IMR-90 (cell line): Measurements from ENCODE around the gene ILDR2. TPM values are rescaled to one million over a fixed set of nuclear protein-coding genes. Genes with fewer than 3 reads are reported as not detected.

Experiments used
- ATAC-seq: fragments of 200-7000 bp; cut with Tn5 transposase; 2 replicates; pipeline ENCODE4 v1.9.1; 2020; ENCODE audit warnings: low read depth, mild to moderate bottlenecking, moderate library complexity
- BruUV-seq: library from RNA; stranded (reverse); fragments of 400-500 nt; replicated peaks from 2 replicates; lab custom pipeline; 2021; lab: Mats Ljungman, UMichigan
- CTCF ChIA-PET: fragments of 300-600 bp; formaldehyde crosslinking; extraction: SDS; loops from one replicate; lab custom pipeline; 2021; ENCODE audit warnings: antibody characterized with exemption; lab: Yijun Ruan, JAX
- POLR2A ChIA-PET: fragments of 300-600 bp; sonication (Branson Sonifier 250); formaldehyde crosslinking; loops from one replicate; lab custom pipeline; 2022; ENCODE audit warnings: antibody characterized with exemption; ENCODE audit not compliant: unreplicated experiment; lab: Charles Lee
- DNase-seq: peaks from one replicate; pipeline ENCODE4 v3.0.0; 2013
- H2AFZ ChIP-seq: replicated peaks from 2 replicates; pipeline ENCODE3; 2013; ENCODE audit warnings: low read length, mild to moderate bottlenecking; ENCODE audit not compliant: poor library complexity
- H2AK5ac ChIP-seq: 2 replicates; pipeline ENCODE4 v1.6.1; 2013; ENCODE audit warnings: low read depth, low read length, inconsistent platforms
- H2AK9ac ChIP-seq: replicated peaks from 2 replicates; pipeline ENCODE3; 2013; ENCODE audit warnings: mild to moderate bottlenecking, low read depth, low read length, moderate library complexity; ENCODE audit not compliant: poor library complexity
- H2BK120ac ChIP-seq: 2 replicates; pipeline ENCODE4 v1.6.1; 2013; ENCODE audit warnings: low read depth, low read length, inconsistent platforms
- H2BK15ac ChIP-seq: 3 replicates; pipeline ENCODE4 v1.6.1; 2013; ENCODE audit warnings: low read depth, low read length, inconsistent platforms
- H2BK20ac ChIP-seq: 2 replicates; pipeline ENCODE4 v1.6.1; 2013; ENCODE audit warnings: low read depth, mild to moderate bottlenecking, inconsistent platforms, low read length, moderate library complexity
- H2BK5ac ChIP-seq: 2 replicates; pipeline ENCODE4 v1.6.1; 2013; ENCODE audit warnings: mild to moderate bottlenecking, low read depth, low read length, inconsistent platforms; ENCODE audit not compliant: poor library complexity, severe bottlenecking
- H3K14ac ChIP-seq: replicated peaks from 2 replicates; pipeline ENCODE4 v1.6.1; 2013; ENCODE audit warnings: low read depth, low read length, inconsistent platforms
- H3K18ac ChIP-seq: 2 replicates; pipeline ENCODE4 v1.6.1; 2013; ENCODE audit warnings: low read depth, low read length, control low read depth
- H3K23ac ChIP-seq: 2 replicates; pipeline ENCODE4 v1.6.1; 2013; ENCODE audit warnings: low read depth, low read length, inconsistent platforms
- H3K27ac ChIP-seq: 2 replicates; pipeline ENCODE4 v1.5.1; 2013; ENCODE audit warnings: mild to moderate bottlenecking, control low read depth, low read length; ENCODE audit not compliant: insufficient read depth
- H3K27me3 ChIP-seq: 2 replicates; pipeline ENCODE4 v1.6.1; 2013; ENCODE audit warnings: low read length; ENCODE audit not compliant: control insufficient read depth, insufficient read depth
- H3K36me3 ChIP-seq: 2 replicates; pipeline ENCODE4 v1.6.1; 2013; ENCODE audit warnings: low read length, mixed read lengths; ENCODE audit not compliant: control insufficient read depth, insufficient read depth
- H3K4ac ChIP-seq: 2 replicates; pipeline ENCODE4 v1.6.1; 2013; ENCODE audit warnings: low read depth, low read length, inconsistent platforms
- H3K4me1 ChIP-seq: 2 replicates; pipeline ENCODE4 v1.6.1; 2013; ENCODE audit warnings: low read length, mixed read lengths; ENCODE audit not compliant: control insufficient read depth, insufficient read depth
- H3K4me2 ChIP-seq: 2 replicates; pipeline ENCODE4 v1.6.1; 2013; ENCODE audit warnings: low read depth, mild to moderate bottlenecking, control low read depth, low read length, moderate library complexity
- H3K4me3 ChIP-seq: 2 replicates; pipeline ENCODE4 v1.5.1; 2013; ENCODE audit warnings: low read depth, mild to moderate bottlenecking, control low read depth, low read length, moderate library complexity; ENCODE audit not compliant: insufficient read depth
- H3K56ac ChIP-seq: 2 replicates; pipeline ENCODE4 v1.6.1; 2013; ENCODE audit warnings: low read length, inconsistent platforms; ENCODE audit not compliant: insufficient read depth; ENCODE audit errors: extremely low read depth
- H3K79me1 ChIP-seq, 2 experiments: 2 replicates each; pipeline ENCODE4 v1.6.1; 2013; ENCODE audit warnings: low read length in 2 of 2, inconsistent platforms in 1 of 2, low read depth in 1 of 2
- H3K9ac ChIP-seq: 2 replicates; pipeline ENCODE4 v1.6.1; 2013; ENCODE audit warnings: low read depth, low read length, control low read depth
- H3K9me1 ChIP-seq: 2 replicates; pipeline ENCODE4 v1.6.1; 2013; ENCODE audit warnings: low read length, inconsistent platforms; ENCODE audit not compliant: insufficient read depth
- H3K9me3 ChIP-seq: 2 replicates; pipeline ENCODE4 v1.6.1; 2013; ENCODE audit warnings: low read length; ENCODE audit not compliant: control insufficient read depth, insufficient read depth
- H4K20me1 ChIP-seq: 2 replicates; pipeline ENCODE4 v1.6.1; 2013; ENCODE audit warnings: low read length, inconsistent platforms; ENCODE audit not compliant: insufficient read depth
- H4K5ac ChIP-seq: 2 replicates; pipeline ENCODE4 v1.6.1; 2013; ENCODE audit warnings: mild to moderate bottlenecking, low read depth, low read length, control low read depth
- H4K8ac ChIP-seq, 2 experiments: 2 replicates each; pipeline ENCODE4 v1.6.1; 2013; ENCODE audit warnings: low read depth in 2 of 2, low read length in 2 of 2, control low read depth in 1 of 2, inconsistent platforms in 1 of 2
- H4K91ac ChIP-seq: 2 replicates; pipeline ENCODE4 v1.6.1; 2013; ENCODE audit warnings: low read depth, low read length, inconsistent platforms; ENCODE audit not compliant: insufficient read depth
- BHLHE40 ChIP-seq: fragments of 150-350 bp; IDR thresholded peaks from 2 replicates; pipeline ENCODE4 v1.6.1; 2016; ENCODE audit warnings: mild to moderate bottlenecking, low read depth, low read length
- CEBPB ChIP-seq: IDR thresholded peaks from 2 replicates; pipeline ENCODE4 v1.6.1; 2012; ENCODE audit warnings: low read depth, low read length, improper control_type of control experiment
- CTCF ChIP-seq: conservative IDR thresholded peaks from 2 replicates; pipeline ENCODE4 v1.5.1; 2012; ENCODE audit warnings: mild to moderate bottlenecking, low read depth, low read length, improper control_type of control experiment
- MAFK ChIP-seq: IDR thresholded peaks from 2 replicates; pipeline ENCODE4 v1.6.1; 2012; ENCODE audit warnings: low read depth, low read length, improper control_type of control experiment
- MXI1 ChIP-seq: IDR thresholded peaks from 2 replicates; pipeline ENCODE4 v1.6.1; 2012; ENCODE audit warnings: low read depth, mild to moderate bottlenecking, low read length, moderate library complexity, borderline replicate concordance
- NFE2L2 ChIP-seq: fragments of 150-350 bp; IDR thresholded peaks from 2 replicates; pipeline ENCODE4 v1.6.1; 2016; ENCODE audit warnings: low read depth, mild to moderate bottlenecking, low read length
- RFX5 ChIP-seq: IDR thresholded peaks from 2 replicates; pipeline ENCODE4 v1.8.0; 2012; ENCODE audit warnings: low read depth, mild to moderate bottlenecking, low read length, moderate library complexity
- USF2 ChIP-seq: fragments of 150-350 bp; IDR thresholded peaks from 2 replicates; pipeline ENCODE4 v1.6.1; 2017; ENCODE audit warnings: mild to moderate bottlenecking, antibody characterized with exemption, low read length, low read depth
- WGBS, 2 experiments: methylation state at CpG; one replicate each; pipeline versions ENCODE4 v1.1.5 to v1.1.7; 2013; ENCODE audit warnings: missing lambda C conversion rate in 2 of 2; ENCODE audit not compliant: insufficient read length in 1 of 2; ENCODE audit errors: extremely low coverage in 2 of 2; 5-methylcytosine and 5-hydroxymethylcytosine counted together
- dilution Hi-C: fragments of 300-500 bp; cut with HindIII; formaldehyde crosslinking; loops from one replicate; pipeline ENCODE4 v1.14.3; 2018; ENCODE audit warnings: low sequenced_read_pairs; ENCODE audit not compliant: unreplicated experiment
- in situ Hi-C: fragments of 300-500 bp; cut with MboI; formaldehyde crosslinking; loops from 3 replicates; pipeline ENCODE4 v1.14.3; 2019; ENCODE audit warnings: low sequenced_read_pairs, inconsistent platforms, mixed read lengths
- intact Hi-C: fragments of 100-400 bp; cut with micrococcal nuclease; formaldehyde crosslinking; loops from 2 replicates; pipeline ENCODE4 v1.10.0; 2022
- polyA plus RNA-seq, 3 experiments: library from polyadenylated mRNA; depleted of rRNA; stranded (reverse); fragments of >200 nt; gene quantifications; 2 replicates each; pipeline ENCODE4 v1.2.3, GENCODE V29; 2012; ENCODE audit warnings: low replicate concordance in 1 of 3
- total RNA-seq: library from RNA; depleted of rRNA; stranded (reverse); fragments of >200 nt; gene quantifications from 2 replicates; pipeline ENCODE4 v1.2.3, GENCODE V29; 2012

Gene ILDR2
- total and polyA plus RNA-seq, 2 of the 4 experiments (the other 2 are of a cell fraction), result under 0.01 TPM; not detected in 1

- no peaks in the 10 kb centered on the region for H4K20me1 ChIP-seq
- no peaks in the 10 kb centered on the region for H3K9me3 ChIP-seq
- ATAC-seq (no peak), DNase-seq (no peak)
- H4K8ac ChIP-seq, result no peak overlapping the region
- H2AK9ac ChIP-seq, result no peak overlapping the region
- no peaks in the 10 kb centered on the region for H3K79me1 ChIP-seq
- H3K4ac ChIP-seq, result no peak overlapping the region
- no peak overlapping the region for H2AK5ac ChIP-seq
- no CpG with 5 or more reads among the region's 3 CpGs for WGBS, 2 experiments
- H3K9me1 ChIP-seq, result no peaks in the 10 kb centered on the region
- H3K36me3 ChIP-seq, result no peaks in the 10 kb centered on the region
- H3K14ac ChIP-seq, result no peak overlapping the region
- H4K91ac ChIP-seq, result no peak overlapping the region
- no peak overlapping the region for H3K18ac ChIP-seq
- H3K27me3 ChIP-seq, result peaks cover 32% of the 10 kb centered on the region
- no peak for TF ChIP-seq MXI1
- no peak for TF ChIP-seq MAFK
- no peak for TF ChIP-seq NFE2L2
- TF ChIP-seq CTCF, result no peak
- TF ChIP-seq RFX5, result no peak
- no peak for TF ChIP-seq USF2
- TF ChIP-seq CEBPB, result no peak
- no peak for TF ChIP-seq BHLHE40
- H2BK120ac ChIP-seq, result no peak overlapping the region
- H2BK20ac ChIP-seq, result no peak overlapping the region
- H4K5ac ChIP-seq, result no peak overlapping the region
- dilution Hi-C loops (no loop called here), in situ Hi-C loops (no loop called here), intact Hi-C loops (no loop called here)
- no peak overlapping the region for H3K4me3 ChIP-seq
- no peak overlapping the region for H2BK5ac ChIP-seq
- POLR2A ChIA-PET, result no interaction called here
- H3K56ac ChIP-seq, result no peak overlapping the region
- no peak overlapping the region for H3K9ac ChIP-seq
- no TSS peak for BruUV-seq
- no peak overlapping the region for H2BK15ac ChIP-seq
- no peak overlapping the region for H2AFZ ChIP-seq
- CTCF ChIA-PET, result no interaction called here
- no peaks in the 10 kb centered on the region for H3K4me1 ChIP-seq
- no peak overlapping the region for H3K23ac ChIP-seq
- H3K4me2 ChIP-seq, result no peak overlapping the region
- no peak overlapping the region for H3K27ac ChIP-seq
These were observed 4.1 kb downstream of the ILDR2 start for GRCh38 chr1:166971252-166971651.
